HCT116 (cell line): Measurements from ENCODE around the gene OR5K4. TPM values are rescaled to one million over a fixed set of nuclear protein-coding genes. Genes with fewer than 3 reads are reported as not detected.

Experiments used
- ATAC-seq: fragments of 200-7000 bp; cut with Tn5 transposase; 2 replicates; pipeline ENCODE4 v1.9.1; 2020; ENCODE audit warnings: mild to moderate bottlenecking, moderate library complexity
- Bru-seq: library from RNA; stranded (reverse); fragments of 400-500 nt; gene quantifications from one replicate; lab custom pipeline; 2021; lab: Mats Ljungman, UMichigan
- BruChase-seq, 2 experiments: library from RNA; stranded (reverse); fragments of 400-500 nt; gene quantifications; one replicate each; lab custom pipeline; 2021; lab: Mats Ljungman, UMichigan
- BruUV-seq: library from RNA; stranded (reverse); fragments of 400-500 nt; replicated peaks from 2 replicates; lab custom pipeline; 2021; lab: Mats Ljungman, UMichigan
- CTCF ChIA-PET: fragments of 300-600 bp; sonication (Branson Sonifier 250); formaldehyde crosslinking; loops from one replicate; lab custom pipeline; 2021; ENCODE audit warnings: antibody characterized with exemption; lab: Charles Lee
- POLR2A ChIA-PET: fragments of 300-600, 350-600 bp; sonication (Branson Sonifier 250); formaldehyde crosslinking; loops from one replicate; lab custom pipeline; 2021; ENCODE audit warnings: antibody characterized with exemption; lab: Charles Lee
- RAD21 ChIA-PET, 2 experiments: fragments of 300-600 bp; sonication (Branson Sonifier 250); formaldehyde crosslinking; loops; one replicate each; lab custom pipeline; 2023; ENCODE audit warnings: low total read pairs in 2 of 2; ENCODE audit not compliant: uncharacterized antibody in 2 of 2, unreplicated experiment in 2 of 2, low non-redundant PET in 1 of 2; lab: Charles Lee
- DNase-seq: peaks from one replicate; pipeline ENCODE4 v3.0.0-alpha.2; 2010; ENCODE audit warnings: low read depth, low spot score
- H2AFZ ChIP-seq: fragments of 200-600 bp; shearing (Covaris generic), sonication (generic); 2 replicates; pipeline ENCODE4 v1.6.1; 2017; ENCODE audit warnings: low read depth, mixed run types, mixed read lengths, antibody characterized with exemption, low read length; ENCODE audit not compliant: poor library complexity, severe bottlenecking
- H3K27ac ChIP-seq: 2 replicates; pipeline ENCODE4 v1.5.1; 2012; ENCODE audit warnings: low read depth, low read length
- H3K27me3 ChIP-seq: fragments of 200-600 bp; sonication (generic); 2 replicates; pipeline ENCODE4 v1.6.1; 2016; ENCODE audit warnings: mixed run types, low read length, mixed read lengths; ENCODE audit not compliant: insufficient read depth
- H3K36me3 ChIP-seq, 2 experiments: fragments of 200-500 bp in 1 of 2; fragments of 200-600 bp in 1 of 2; sonication (Bioruptor generic) in 1 of 2; sonication (generic) in 1 of 2; 2 replicates each; pipeline versions ENCODE4 v1.5.1 to v1.6.1; 2014 to 2016; ENCODE audit warnings: low read length in 2 of 2, inconsistent platforms in 1 of 2, mixed read lengths in 1 of 2, mixed run types in 1 of 2; ENCODE audit not compliant: insufficient read depth in 2 of 2, control insufficient read depth in 1 of 2
- H3K4me1 ChIP-seq, 2 experiments: fragments of 200-600 bp in 1 of 2; sonication (generic) in 1 of 2; 2 replicates each; pipeline versions ENCODE4 v1.5.1 to v1.6.1; 2012 to 2017; ENCODE audit warnings: low read length in 2 of 2, inconsistent platforms in 1 of 2, mild to moderate bottlenecking in 1 of 2, mixed read lengths in 1 of 2, mixed run types in 1 of 2, moderate library complexity in 1 of 2; ENCODE audit not compliant: insufficient read depth in 2 of 2, control insufficient read depth in 1 of 2
- H3K4me2 ChIP-seq: fragments of 200-600 bp; sonication (generic); 2 replicates; pipeline ENCODE4 v1.6.1; 2017; ENCODE audit warnings: mixed run types, low read length, mixed read lengths
- H3K4me3 ChIP-seq, 2 experiments: fragments of 200-600 bp in 1 of 2; sonication (generic) in 1 of 2; replicated peaks in 1 of 2; 2 replicates each; pipeline ENCODE4 v1.5.1; 2011 to 2016; ENCODE audit warnings: low read length in 2 of 2, control low read depth in 1 of 2, low read depth in 1 of 2, mild to moderate bottlenecking in 1 of 2, mixed read lengths in 1 of 2, mixed run types in 1 of 2
- H3K79me2 ChIP-seq: fragments of 200-600 bp; sonication (generic); 2 replicates; pipeline ENCODE4 v1.6.1; 2017; ENCODE audit warnings: mild to moderate bottlenecking, mixed run types, low read length, moderate library complexity, mixed read lengths; ENCODE audit not compliant: insufficient read depth
- H3K9ac ChIP-seq: fragments of 200-600 bp; sonication (generic); 2 replicates; pipeline ENCODE4 v1.6.1; 2016; ENCODE audit warnings: low read length, mixed read lengths
- H3K9me2 ChIP-seq: fragments of 200-600 bp; sonication (generic), shearing (Covaris generic); 2 replicates; pipeline ENCODE4 v1.6.1; 2017; ENCODE audit warnings: mixed run types, mild to moderate bottlenecking, moderate library complexity; ENCODE audit not compliant: insufficient read depth
- H3K9me3 ChIP-seq, 2 experiments: fragments of 200-500 bp in 1 of 2; fragments of 200-600 bp in 1 of 2; sonication (Bioruptor generic) in 1 of 2; sonication (generic) in 1 of 2; 2 replicates each; pipeline ENCODE4 v1.6.1; 2014 to 2017; ENCODE audit warnings: low read length in 2 of 2, mixed read lengths in 2 of 2, inconsistent platforms in 1 of 2, low read depth in 1 of 2, mild to moderate bottlenecking in 1 of 2, mixed run types in 1 of 2, moderate library complexity in 1 of 2; ENCODE audit not compliant: control insufficient read depth in 1 of 2, insufficient read depth in 1 of 2
- H4K20me1 ChIP-seq: fragments of 200-600 bp; sonication (generic), shearing (Covaris generic); 2 replicates; pipeline ENCODE4 v1.6.1; 2017; ENCODE audit warnings: mixed run types, mild to moderate bottlenecking, moderate library complexity; ENCODE audit not compliant: insufficient read depth
- CBX3 ChIP-seq: IDR thresholded peaks from 2 replicates; pipeline ENCODE4 v1.6.1; 2012; ENCODE audit warnings: low read depth
- POLR2A ChIP-seq: IDR thresholded peaks from 2 replicates; pipeline ENCODE4 v1.7.0; 2011; ENCODE audit warnings: borderline replicate concordance; ENCODE audit not compliant: insufficient read depth, insufficient read length; ENCODE audit errors: extremely low read depth
- RAD21 ChIP-seq: IDR thresholded peaks from 2 replicates; pipeline ENCODE4 v1.6.1; 2012; ENCODE audit warnings: low read depth, mild to moderate bottlenecking
- SRF ChIP-seq: IDR thresholded peaks from 2 replicates; pipeline ENCODE4 v1.6.1; 2012; ENCODE audit warnings: low read depth
- intact Hi-C: fragments of 100-400 bp; cut with micrococcal nuclease; formaldehyde crosslinking; loops from 2 replicates; pipeline ENCODE4 v1.10.0; 2022
- long read RNA-seq: library from polyadenylated mRNA; unstranded; transcript quantifications from one replicate; pipeline ENCODE4 v2.0.0, GENCODE V29; 2021; ENCODE audit not compliant: unreplicated experiment
- polyA plus RNA-seq: library from polyadenylated mRNA; unstranded; fragments of >200 nt; gene quantifications from 2 replicates; pipeline ENCODE4 v1.2.1, GENCODE V29; 2012; ENCODE audit warnings: missing spikeins
- total RNA-seq: library from RNA; stranded (reverse); gene quantifications from one replicate; pipeline ENCODE4 v1.2.1, GENCODE V29; 2021; ENCODE audit not compliant: unreplicated experiment
- TF ChIP-seq, protein P1 (sequence below): IDR thresholded peaks from 2 replicates; pipeline ENCODE4 v1.6.1; 2012
- TF ChIP-seq, protein P2 (sequence below): IDR thresholded peaks from 2 replicates; pipeline ENCODE4 v1.6.1; 2012
- TF ChIP-seq, protein P3 (sequence below): IDR thresholded peaks from 2 replicates; pipeline ENCODE4 v1.6.1; 2012; ENCODE audit warnings: low read depth
- TF ChIP-seq, protein P4 (sequence below): IDR thresholded peaks from 2 replicates; pipeline ENCODE4 v1.6.1; 2011; ENCODE audit warnings: mild to moderate bottlenecking, low read length, moderate library complexity; ENCODE audit not compliant: insufficient replicate concordance; ENCODE audit errors: extremely low read depth

OR5K4 gene, protein sequence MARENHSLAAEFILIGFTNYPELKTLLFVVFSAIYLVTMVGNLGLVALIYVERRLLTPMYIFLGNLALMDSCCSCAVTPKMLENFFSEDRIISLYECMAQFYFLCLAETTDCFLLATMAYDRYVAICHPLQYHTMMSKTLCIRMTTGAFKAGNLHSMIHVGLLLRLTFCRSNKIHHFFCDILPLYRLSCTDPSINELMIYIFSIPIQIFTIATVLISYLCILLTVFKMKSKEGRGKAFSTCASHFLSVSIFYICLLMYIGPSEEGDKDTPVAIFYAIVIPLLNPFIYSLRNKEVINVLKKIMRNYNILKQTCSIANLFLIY
- total RNA-seq (not detected), Bru-seq, nascent RNA (not detected), BruChase-seq, experiment 1, labeled RNA remaining after a 6-hour chase (not detected), BruChase-seq, experiment 2, labeled RNA remaining after a 2-hour chase (not detected)
- polyA plus RNA-seq: not detected in 2 replicates
- long read RNA-seq: 0 reads

DNA sequence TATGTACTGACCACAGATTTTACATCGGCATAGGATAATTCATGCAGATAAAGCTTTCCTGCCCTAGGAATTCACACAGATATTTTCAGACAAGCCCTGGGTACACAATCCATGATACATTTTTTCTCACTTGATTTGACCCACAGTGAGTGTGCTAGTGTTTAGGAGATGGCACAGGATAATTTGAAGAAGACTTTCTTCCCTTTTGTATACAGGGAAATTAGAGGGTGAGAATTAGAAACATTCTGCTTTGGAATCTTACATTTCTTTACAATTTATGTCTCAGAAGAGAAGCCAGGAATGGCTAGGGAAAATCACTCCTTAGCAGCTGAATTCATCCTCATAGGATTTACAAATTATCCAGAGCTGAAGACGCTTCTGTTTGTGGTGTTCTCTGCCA is at the start of gene OR5K4:
OR5K4 (plus strand) TSS at position 301 of the 400 bp plus-strand sequence; CDS start at position 301, 0 bp downstream.
- no peaks in the 10 kb centered on the region for H3K36me3 ChIP-seq

More for the DNA sequence above, at the start of gene OR5K4:
- DNase-seq: no peak
- ChIA-PET POLR2A (no interaction called here), RAD21 (no interaction called here), CTCF (no interaction called here)
- H3K27ac ChIP-seq: no peak within 1 kb of the TSS
- no peaks in the 10 kb centered on the region; the same call in 1 of the 2 replicates for H3K9me2 ChIP-seq
- no peak within 1 kb of the TSS for H3K4me2 ChIP-seq
- no peak within 1 kb of the TSS for H3K9ac ChIP-seq
- intact Hi-C loops: no loop called here
- H3K4me1 ChIP-seq: no peaks in the 10 kb centered on the region
- BruUV-seq: no TSS peak
- no peaks in the 10 kb centered on the region for H4K20me1 ChIP-seq
- no peaks in the 10 kb centered on the region for H3K9me3 ChIP-seq
- ATAC-seq: no peak
- H3K79me2 ChIP-seq: no peaks in the 10 kb centered on the region
- H3K4me3 ChIP-seq: no peak within 1 kb of the TSS
- no peaks in the 10 kb centered on the region for H3K27me3 ChIP-seq
- no peak within 1 kb of the TSS for H2AFZ ChIP-seq
- no peak for TF ChIP-seq RAD21
- TF ChIP-seq, protein P1, sequence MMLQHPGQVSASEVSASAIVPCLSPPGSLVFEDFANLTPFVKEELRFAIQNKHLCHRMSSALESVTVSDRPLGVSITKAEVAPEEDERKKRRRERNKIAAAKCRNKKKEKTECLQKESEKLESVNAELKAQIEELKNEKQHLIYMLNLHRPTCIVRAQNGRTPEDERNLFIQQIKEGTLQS: no peak
- TF ChIP-seq, protein P2, sequence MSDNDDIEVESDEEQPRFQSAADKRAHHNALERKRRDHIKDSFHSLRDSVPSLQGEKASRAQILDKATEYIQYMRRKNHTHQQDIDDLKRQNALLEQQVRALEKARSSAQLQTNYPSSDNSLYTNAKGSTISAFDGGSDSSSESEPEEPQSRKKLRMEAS: no peak
- TF ChIP-seq POLR2A: no peak
- TF ChIP-seq CBX3: no peak
- TF ChIP-seq, protein P3, sequence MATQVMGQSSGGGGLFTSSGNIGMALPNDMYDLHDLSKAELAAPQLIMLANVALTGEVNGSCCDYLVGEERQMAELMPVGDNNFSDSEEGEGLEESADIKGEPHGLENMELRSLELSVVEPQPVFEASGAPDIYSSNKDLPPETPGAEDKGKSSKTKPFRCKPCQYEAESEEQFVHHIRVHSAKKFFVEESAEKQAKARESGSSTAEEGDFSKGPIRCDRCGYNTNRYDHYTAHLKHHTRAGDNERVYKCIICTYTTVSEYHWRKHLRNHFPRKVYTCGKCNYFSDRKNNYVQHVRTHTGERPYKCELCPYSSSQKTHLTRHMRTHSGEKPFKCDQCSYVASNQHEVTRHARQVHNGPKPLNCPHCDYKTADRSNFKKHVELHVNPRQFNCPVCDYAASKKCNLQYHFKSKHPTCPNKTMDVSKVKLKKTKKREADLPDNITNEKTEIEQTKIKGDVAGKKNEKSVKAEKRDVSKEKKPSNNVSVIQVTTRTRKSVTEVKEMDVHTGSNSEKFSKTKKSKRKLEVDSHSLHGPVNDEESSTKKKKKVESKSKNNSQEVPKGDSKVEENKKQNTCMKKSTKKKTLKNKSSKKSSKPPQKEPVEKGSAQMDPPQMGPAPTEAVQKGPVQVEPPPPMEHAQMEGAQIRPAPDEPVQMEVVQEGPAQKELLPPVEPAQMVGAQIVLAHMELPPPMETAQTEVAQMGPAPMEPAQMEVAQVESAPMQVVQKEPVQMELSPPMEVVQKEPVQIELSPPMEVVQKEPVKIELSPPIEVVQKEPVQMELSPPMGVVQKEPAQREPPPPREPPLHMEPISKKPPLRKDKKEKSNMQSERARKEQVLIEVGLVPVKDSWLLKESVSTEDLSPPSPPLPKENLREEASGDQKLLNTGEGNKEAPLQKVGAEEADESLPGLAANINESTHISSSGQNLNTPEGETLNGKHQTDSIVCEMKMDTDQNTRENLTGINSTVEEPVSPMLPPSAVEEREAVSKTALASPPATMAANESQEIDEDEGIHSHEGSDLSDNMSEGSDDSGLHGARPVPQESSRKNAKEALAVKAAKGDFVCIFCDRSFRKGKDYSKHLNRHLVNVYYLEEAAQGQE: no peak
- no peak for TF ChIP-seq SRF
- TF ChIP-seq, protein P4, sequence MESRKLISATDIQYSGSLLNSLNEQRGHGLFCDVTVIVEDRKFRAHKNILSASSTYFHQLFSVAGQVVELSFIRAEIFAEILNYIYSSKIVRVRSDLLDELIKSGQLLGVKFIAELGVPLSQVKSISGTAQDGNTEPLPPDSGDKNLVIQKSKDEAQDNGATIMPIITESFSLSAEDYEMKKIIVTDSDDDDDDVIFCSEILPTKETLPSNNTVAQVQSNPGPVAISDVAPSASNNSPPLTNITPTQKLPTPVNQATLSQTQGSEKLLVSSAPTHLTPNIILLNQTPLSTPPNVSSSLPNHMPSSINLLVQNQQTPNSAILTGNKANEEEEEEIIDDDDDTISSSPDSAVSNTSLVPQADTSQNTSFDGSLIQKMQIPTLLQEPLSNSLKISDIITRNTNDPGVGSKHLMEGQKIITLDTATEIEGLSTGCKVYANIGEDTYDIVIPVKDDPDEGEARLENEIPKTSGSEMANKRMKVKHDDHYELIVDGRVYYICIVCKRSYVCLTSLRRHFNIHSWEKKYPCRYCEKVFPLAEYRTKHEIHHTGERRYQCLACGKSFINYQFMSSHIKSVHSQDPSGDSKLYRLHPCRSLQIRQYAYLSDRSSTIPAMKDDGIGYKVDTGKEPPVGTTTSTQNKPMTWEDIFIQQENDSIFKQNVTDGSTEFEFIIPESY: no peak
